Brain pericyte (primary cell): ENCODE results near the gene C14orf119.
"Not testable (repeated sequence)": the region's sequence is repeated elsewhere in the genome, so short reads cannot be mapped to it uniquely, and the experiment has no call there.

Experiments
- DNase-seq: peaks from one replicate; pipeline ENCODE4 v3.0.0-alpha.2; 2012; ENCODE audit warnings: low read depth, low spot score

C14orf119 gene

DNA sequence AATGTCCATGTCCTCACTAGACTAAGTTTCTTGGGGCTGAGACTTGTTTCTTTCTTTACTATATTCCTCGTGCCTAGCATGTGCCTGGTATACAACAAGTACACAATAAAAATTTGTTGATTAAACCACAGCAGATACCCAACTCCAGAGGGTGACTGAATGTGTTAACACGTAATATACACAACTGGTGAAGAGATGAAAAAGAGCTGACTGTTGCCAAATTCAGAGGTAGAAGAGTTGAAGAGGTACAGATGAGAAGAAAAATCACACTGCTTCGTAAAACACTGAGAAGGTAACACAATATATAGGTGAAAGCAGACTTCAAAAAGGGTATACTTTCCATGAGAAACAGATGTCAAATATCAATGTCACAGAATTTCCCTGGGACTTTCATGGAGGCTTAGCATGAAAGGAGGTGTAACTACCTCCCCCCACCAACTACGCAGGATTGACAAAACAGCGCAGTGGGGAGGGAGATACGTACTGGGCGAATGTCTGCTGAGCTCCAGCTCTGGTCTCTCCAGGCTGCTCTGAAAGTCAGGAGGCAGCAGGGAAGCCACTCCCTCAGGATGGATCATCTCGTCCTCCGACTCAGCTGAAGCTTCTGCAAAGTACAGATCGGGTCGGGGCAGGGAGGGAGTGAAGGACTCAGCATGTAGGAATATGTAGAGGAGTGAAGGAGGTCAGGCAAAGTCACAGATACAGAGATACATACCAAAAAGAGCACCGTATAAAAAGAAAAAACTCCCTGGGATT lies 5.6 kb upstream of the C14orf119 start:
- DNase-seq: no peak

DNA sequence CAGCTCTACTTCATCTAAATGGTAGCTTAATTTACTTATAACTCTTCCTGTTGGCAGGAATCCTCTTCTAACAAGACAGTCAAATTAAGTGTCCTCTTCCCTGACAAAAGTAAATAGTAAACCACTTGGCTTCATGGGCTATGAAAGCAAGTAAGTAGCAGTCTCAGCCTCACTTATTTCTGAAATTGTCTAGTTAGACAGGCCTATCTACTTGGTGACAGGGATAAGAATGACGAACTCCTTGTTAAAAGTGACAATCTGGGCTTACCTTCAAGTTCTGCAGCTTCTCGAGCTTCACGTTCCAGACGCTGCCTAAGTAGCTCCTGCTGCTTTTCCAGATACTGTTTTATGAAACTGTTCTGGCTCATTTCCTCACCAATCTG lies 5.1 kb upstream of the C14orf119 start:
- no peak for DNase-seq

DNA sequence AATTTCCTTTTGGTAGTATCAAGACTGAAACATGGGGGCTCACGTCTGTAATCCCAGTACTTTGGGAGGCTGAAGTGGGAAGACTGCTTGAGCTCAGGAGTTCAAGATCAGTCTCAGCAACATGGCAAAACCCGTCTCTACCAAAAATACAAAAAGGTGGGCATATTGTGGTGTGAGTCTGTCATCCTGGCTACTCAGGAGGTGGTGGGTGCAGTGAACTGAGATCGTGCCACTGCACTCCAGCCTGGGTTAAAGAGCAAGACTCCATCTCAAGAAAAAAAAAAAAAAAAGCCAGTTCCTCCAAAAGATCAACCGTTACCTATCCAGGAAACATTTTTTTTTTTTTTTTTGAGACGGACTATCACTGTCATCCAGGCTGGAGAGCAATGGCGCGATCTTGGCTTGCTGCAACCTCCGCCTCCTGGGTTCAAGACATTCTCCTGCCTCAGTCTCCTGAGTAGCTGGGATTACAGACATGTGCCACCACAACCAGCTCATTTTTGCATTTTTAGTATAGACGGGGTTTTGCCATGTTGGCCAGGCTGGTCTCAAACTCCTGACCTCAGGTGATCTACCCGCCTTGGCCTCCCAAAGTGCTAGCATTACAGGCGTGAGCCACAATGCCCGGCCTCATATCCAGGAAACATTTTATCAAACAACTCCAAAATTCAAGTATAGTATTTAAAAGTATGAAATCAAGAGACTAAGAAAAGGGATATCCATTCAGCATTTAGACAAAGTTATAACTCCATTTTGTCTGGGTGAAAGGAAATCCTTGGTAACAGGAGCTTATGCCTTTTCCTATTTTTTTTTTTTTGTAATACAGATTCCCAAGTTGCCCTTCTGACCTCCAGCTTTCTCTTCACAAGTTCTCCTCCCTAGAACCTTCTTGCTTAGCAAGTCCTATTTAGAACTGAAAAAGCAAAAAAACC lies 3.7 kb upstream of the C14orf119 start:
- no peak for DNase-seq

DNA sequence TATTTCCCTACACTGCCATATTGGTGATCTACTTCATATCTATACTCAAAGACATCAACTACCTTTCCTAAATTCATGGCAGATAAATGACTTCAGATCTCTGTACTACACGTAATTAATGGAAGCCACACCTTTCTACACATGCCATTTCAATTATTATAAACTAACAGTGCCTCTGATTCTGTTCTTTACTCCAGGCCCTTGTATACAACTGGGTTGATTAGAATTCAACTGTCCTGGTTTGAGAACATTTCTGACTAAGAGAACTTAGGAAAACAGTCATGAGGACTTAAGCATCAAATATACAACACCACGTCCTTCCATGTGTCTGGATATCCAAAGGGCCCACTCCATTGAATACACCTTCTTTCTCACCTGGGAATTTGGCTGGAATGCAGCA lies 2.2 kb upstream of the C14orf119 start:
- DNase-seq: no peak

DNA sequence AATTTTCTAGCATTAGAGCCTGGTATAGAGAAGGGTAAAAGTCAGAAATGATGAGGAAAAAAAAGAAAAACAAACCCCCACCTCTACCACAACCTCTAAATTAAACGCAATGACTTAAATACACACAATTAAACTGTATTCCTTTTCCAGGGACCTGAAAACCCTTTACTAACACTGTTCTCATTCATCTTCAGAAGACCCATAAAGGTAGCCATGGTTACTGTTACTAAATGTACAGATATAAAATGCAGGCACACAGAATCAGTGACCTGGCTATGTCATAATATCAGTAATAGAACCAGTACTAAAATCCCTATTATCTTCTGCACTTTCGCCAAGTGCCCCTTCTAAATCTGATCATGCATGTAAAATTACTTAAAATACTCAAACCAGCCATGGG lies 1.8 kb upstream of the C14orf119 start:
- no peak for DNase-seq

DNA sequence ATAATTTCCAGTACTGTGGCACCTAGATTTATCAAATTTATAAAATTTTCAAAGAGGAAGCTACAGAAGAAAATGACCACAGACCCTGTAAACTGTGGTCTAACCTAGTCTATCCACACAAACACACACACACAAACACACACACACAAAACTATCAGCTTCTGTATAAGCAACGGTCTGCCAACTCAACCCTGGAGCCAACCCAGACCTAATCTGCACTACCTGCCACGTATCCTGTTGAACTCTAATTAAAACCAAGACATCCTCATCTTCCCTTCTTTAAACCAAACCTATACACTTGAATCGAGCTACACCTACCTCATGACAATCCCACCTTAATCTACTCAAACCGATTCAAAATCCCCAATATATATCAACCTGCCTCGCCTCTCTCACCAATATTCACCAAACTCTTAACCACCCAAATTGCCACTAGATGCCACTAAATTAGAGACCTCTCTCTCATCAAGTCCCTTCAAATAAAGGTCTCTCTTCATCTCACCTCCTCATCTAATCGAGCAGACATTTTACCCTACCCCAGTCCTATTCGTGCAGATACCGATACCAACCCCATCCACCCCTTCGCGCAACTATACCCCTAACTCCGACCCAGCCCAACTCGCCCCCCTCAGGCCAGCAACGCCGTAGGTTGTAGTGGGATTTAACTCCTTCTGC lies 1.2 kb upstream of the C14orf119 start:
- DNase-seq: no peak

DNA sequence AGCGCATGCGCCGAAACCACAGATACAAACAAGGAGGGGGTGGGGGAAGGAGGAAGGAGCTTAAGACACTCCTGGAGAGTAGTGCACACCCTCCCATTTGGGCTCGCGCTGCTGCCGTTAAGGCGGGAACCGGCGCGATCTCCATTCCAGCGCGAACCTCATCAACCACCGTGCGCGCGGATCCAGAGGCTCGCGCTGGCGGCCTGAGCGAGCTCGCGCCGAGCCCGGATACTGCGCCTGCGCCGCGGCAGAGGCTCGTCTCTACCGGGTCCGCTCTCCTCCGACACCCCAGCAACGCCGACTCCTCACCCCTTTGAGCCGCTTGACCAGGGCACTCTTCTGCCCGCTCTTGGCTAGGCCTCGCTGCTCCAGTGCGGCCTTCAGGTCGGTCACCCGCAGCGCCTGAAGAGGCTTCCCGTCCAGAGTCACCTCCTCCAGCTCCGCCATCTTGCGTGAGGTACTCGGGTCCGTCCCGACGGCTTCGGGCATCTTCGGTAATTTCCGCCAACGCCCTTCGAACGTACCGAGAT lies 574 bp upstream of the C14orf119 start, which contains the start of gene ACIN1:
ACIN1 (minus strand) TSS at position 471 of the 530 bp plus-strand sequence; CDS start at position 447, 24 bp downstream.
- peak; percentile 72 for DNase-seq

DNA sequence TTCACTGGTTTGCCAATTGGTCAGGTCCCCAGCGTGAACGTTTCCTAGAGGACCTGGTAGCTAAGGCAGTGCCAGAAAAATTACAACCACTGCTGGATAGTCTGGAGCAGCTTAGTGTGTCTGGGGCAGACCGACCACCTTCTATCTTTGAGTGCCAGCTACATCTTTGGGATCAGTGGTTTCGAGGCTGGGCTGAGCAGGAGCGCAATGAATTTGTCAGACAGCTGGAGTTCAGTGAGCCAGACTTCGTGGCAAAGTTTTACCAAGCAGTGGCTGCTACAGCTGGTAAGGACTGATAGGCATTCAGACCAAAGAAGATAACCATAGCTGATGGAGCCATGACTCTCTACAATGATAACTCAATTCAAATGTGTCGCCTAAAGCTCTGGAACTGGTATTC lies 2.5 kb downstream of the C14orf119 start:
- no peak for DNase-seq

DNA sequence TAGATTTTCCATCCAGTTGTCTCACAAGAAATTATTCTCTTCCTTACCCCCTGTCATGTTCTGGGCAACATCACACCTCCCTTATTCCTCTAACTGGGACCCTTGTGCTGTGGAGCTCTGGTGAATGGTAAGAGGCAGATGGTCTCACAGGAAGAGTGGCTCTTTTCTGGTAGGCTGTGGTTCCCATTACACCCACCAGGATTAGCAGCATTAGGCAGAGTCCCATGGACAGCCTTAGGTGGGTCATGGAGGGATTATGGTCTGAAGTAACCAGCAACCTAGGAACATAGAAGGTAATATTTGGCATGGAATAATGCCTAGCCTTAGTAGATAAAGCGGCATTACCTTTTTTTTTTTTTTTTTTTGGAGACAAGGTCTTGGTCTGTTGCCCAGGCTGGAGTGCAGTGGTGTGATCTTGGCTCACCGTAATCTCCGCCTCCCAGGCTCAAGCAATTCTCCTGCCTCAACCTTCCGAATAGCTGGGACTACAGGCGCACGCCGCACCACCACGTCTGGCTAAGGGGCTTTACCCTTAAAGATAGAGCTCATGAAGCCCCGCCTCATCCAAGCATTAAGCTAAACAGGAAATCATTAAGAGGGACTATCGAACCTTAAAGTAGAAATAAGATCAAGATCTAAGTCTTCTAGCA lies 4.0 kb downstream of the C14orf119 start:
- DNase-seq: no peak

DNA sequence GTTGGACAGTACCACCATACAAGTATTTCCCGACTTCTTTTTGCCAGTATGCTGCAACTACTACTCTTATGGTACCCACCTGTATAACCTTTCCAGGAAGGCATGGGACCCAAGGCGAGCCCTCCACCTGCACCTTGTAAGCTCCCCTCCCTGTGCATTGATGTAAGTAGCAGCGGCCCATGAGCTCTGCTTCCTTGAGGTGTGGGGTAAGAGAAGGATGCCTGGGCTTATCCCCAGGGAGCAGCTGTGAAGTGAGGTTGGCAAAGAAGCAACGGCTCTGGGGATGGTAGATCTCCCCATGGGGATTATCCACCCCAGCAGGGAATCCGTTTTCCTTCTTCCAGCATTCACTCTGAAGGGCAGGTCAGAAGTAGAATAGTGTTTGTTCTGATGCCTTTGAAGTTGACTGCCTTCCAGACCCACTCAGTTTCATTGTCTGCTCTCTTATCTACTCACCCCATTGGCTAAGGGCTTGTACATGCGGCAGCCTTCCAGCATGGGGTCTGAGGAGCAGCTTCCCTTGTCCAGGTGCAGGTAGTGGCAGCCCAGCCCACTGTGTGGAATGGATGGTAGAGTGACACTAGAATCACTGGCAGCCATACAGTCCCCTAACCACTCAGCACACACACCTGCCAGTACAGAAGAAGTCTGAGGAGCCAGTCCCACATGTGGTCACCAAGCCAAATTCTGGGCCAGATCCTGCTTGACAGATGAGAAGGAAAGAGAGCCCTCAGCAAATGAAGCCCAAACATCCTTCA lies 6.1 kb downstream of the C14orf119 start:
- no peak for DNase-seq

DNA sequence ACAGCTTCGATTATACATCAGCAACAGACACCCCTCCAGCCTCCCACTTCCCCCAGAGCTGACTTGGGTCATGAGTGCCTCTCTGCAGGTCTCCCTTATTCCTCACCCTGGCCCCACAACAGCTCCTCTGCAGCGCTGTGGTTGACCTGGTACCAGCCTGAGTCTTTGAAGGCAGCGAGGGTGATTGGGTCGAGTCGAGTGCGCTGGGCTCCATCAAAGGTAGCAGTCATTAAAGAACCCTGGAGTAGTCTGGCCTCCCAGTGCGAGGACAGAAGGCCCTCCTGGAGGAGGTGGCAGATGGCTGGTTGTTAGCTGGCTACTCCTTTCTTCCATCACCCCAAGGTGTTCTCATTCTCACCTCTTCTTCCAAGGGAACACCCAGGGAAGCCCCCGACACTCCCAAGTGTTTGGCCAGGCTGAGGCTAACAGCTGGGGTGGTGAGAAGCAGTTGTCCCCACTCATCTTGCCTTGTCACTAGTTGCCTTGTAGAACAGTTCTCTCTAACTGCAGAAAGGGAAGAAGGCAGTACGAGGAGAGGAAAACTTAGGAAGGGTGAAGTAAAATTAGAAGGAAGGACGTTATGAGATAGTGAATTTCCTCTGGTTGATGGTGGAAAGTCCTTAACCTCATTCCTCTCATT lies 6.8 kb downstream of the C14orf119 start:
- DNase-seq: no peak

DNA sequence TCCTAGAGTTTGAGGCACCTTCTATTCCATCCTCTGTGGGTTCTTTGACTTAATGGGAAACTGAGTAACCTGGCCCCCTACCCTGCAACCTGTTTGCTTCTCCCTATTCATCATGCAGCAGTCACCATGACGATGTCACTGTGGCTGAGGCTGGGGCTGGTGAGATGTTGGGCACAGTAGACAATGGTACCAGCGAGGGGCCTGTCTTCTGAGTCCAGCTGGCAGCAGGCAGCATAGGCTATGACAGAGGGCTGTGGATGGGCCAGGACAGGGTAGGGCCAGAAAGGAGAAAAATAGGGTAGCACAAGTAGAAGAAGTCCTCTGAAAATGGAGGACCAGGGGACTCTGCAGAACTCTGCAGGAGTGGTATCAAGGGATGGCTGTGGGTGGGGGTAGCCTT lies 7.5 kb downstream of the C14orf119 start:
- DNase-seq: no peak

DNA sequence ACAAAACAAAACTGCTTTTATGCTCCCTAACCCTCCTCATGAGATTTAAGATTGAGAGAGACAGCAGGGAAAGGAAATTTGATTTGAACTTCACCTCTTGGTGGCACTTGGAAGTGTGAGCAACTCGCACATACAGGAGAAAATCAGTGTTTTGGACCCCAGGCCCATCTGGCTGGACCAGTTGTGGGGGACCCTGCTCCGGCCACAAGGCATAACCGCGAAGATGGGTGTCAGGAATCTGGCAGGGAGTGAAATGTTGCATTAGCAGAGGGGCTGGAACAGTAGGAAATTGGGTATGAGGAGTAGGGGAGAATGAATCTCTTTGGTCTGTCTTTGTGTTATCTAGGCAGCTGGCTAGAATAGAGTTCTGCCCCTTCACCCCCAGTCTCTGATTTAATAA lies 8.3 kb downstream of the C14orf119 start:
- no peak for DNase-seq

DNA sequence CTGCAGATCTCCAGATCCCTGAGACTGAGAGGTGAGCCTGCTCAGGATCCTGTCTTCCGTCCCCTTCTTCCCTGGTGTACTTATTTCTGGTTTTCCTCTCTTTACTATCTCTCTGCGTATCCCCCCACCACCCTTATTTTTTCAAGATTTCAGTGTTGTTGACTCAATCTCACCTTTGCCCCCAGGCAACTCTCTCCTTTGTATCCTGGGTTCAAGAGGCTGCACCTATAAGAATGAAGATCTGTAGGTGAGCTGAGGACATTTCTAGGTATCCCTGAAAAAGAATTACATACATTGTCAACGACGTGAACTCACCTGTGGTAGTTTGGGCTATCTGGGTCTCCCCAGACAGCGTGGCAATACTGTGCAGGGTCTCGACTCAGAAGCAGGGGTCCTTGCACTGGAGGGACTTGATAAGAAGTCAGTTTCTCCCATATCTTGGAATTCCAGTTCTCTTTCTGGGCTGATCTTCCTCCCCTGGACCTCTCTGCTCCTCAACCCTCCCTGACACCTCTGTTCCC lies 8.8 kb downstream of the C14orf119 start:
- no peak for DNase-seq

DNA sequence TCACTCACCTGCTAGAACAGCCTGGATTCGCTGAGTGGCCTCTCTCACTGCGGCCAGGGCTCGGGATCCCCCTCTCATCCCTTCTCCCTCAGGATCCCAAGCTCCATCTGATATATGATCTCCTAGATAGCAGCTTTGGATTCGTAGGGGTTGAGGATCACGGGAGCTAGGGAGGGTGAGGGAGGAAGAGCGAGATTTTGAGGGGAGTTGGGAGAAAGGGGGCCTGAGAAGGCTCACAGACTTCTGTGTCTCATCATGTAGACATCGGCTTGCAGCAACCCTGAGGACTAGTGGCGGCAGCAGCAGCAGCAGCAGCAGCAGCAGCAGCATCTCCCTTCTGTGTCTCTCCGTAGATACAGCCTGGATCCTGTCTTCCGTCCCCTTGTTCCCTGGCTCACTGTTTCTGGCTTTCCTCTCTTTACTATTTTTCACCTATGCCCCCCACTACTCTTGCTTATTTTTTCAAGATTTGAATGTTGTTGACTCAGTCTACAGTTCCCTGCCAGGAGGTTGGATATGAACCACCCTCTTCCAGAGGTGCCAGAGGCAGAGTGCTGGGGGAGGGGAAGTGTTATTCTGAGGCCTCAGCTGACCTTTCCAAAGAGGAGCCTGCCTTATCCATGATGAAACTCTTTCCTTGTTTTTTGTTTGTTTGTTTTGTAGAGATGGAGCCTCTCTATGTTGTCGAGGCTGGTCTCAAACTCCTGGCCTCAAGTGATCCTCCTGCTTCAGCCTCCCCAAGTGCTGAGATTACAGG lies 9.5 kb downstream of the C14orf119 start, which contains the start of gene CIROP:
CIROP (minus strand) TSS at position 399 of the 757 bp plus-strand sequence; CDS start at position 330, 69 bp downstream.
- no peak for DNase-seq

DNA sequence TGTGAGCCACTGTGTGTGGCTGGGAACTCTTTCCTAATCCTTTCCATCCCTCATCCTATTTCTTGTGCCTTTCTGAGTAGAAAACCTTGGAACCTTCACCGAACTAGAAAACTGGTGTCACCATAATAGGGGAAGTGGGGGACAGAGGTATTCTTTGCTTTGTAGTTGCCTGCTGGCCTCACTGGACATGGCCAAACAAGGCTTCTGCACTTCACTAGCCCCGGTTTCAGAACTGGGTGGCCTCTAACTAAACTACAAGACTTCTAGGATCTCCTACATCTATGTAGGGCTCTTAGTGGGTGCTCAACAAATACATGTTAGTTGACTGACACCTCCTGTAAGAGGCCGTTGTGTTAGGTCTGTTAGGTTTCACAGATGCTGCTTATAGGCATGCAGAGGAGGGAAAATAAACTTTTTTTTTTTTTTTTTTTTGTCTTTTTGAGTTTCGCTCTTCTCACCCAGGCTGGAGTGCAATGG lies 10.1 kb downstream of the C14orf119 start:
- DNase-seq: no peak

DNA sequence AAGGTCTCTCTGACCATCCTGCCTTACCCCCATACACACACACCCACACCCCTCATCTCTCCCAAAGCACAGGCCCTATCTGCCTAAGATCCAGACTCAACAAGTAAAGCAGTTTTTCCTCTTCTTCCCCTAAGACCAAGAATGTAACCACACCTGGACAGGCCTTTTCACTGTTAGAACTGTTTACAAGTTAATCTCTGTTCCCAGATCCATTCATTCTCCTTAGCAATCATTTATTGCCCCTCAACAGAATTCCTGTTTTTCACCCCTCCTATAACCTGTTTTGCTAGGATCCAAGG lies 11.4 kb downstream of the C14orf119 start:
- no peak for DNase-seq

DNA sequence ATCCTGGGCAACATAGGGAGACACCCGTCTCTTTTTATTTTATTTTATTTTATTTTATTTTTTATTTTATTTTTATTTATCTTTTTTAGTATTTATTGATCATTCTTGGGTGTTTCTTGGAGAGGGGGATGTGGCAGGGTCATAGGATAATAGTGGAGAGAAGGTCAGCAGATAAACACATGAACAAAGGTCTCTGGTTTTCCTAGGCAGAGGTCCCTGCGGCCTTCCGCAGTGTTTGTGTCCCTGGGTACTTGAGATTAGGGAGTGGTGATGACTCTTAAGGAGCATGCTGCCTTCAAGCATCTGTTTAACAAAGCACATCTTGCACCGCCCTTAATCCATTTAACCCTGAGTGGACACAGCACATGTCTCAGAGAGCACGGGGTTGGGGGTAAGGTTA lies 12.3 kb downstream of the C14orf119 start:
- DNase-seq: not testable (repeated sequence)

DNA sequence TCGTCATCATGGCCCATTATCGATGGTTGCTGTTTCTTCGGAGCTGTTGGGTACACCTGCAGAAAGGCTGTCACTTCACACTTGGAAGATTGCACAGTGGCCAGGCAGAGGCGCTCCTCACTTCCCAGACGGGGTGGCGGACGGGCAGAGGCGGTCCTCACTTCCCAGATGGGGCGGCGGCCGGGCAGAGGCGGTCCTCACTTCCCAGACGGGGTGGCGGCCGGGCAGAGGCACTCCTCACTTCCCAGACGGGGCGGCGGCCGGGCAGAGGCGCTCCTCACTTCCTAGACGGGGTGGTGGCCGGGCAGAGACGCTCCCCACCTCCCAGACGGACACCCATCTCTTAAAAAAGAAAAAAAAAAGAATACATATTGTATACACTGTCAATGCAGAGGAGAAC lies 12.9 kb downstream of the C14orf119 start:
- DNase-seq: not testable (repeated sequence)
